22Rv1 (cell line): ENCODE measurements around the gene GLIS1.

Experiments used
- ZFX ChIP-seq: fragments of 450-650 bp; IDR thresholded peaks from 2 replicates; pipeline ENCODE4 v1.6.1; 2017; ENCODE audit warnings: antibody characterized with exemption, borderline replicate concordance
- TF ChIP-seq, protein P1 (sequence below): fragments of 450-650 bp; IDR thresholded peaks from 2 replicates; pipeline ENCODE4 v1.5.1; 2017; ENCODE audit warnings: mild to moderate bottlenecking

DNA sequence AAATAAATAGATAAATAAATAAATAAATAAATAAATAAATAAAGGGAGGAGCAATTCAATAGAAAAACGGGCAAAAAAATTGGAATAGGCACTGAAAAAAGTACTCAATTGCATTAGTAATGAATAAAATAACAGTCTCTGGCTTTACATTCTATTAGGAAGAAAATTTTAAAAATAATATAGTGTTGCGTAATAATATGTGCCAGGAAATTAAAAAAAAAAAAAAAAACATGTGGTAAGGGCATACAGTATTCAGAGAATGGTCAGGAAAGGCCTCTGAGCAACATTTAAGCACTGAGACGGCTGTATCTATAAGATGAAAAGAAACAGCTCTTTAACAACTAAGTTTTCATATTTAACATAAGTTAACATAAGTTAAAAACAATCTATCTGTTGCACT, 48.7 kb upstream of the GLIS1 start:
- TF ChIP-seq, protein P1, sequence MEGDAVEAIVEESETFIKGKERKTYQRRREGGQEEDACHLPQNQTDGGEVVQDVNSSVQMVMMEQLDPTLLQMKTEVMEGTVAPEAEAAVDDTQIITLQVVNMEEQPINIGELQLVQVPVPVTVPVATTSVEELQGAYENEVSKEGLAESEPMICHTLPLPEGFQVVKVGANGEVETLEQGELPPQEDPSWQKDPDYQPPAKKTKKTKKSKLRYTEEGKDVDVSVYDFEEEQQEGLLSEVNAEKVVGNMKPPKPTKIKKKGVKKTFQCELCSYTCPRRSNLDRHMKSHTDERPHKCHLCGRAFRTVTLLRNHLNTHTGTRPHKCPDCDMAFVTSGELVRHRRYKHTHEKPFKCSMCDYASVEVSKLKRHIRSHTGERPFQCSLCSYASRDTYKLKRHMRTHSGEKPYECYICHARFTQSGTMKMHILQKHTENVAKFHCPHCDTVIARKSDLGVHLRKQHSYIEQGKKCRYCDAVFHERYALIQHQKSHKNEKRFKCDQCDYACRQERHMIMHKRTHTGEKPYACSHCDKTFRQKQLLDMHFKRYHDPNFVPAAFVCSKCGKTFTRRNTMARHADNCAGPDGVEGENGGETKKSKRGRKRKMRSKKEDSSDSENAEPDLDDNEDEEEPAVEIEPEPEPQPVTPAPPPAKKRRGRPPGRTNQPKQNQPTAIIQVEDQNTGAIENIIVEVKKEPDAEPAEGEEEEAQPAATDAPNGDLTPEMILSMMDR: no peak
- TF ChIP-seq ZFX: no peak
